WTC11 (cell line): ENCODE data around the gene C11orf52.

Source experiments
- ELF4 ChIP-seq: sonication (generic); formaldehyde crosslinking; IDR thresholded peaks from 2 replicates; pipeline ENCODE4 v1.8.1; 2022; ENCODE audit warnings: low read depth, mild to moderate bottlenecking, moderate library complexity, missing genetic modification reagents
- FOXJ3 ChIP-seq: sonication (generic); formaldehyde crosslinking; IDR thresholded peaks from 2 replicates; pipeline ENCODE4 v1.9.0; 2021; ENCODE audit warnings: missing genetic modification reagents, mild to moderate bottlenecking, borderline replicate concordance
- JUN ChIP-seq: sonication (generic); formaldehyde crosslinking; IDR thresholded peaks from 2 replicates; pipeline ENCODE4 v1.8.0; 2023; ENCODE audit warnings: mild to moderate bottlenecking, missing genetic modification reagents
- NFE2L1 ChIP-seq: sonication (generic); formaldehyde crosslinking; IDR thresholded peaks from 2 replicates; pipeline ENCODE4 v1.8.1; 2023; ENCODE audit warnings: missing genetic modification reagents
- ZNF263 ChIP-seq: sonication (generic); formaldehyde crosslinking; IDR thresholded peaks from 2 replicates; pipeline ENCODE4 v1.8.1; 2022; ENCODE audit warnings: low read depth, mild to moderate bottlenecking, moderate library complexity, missing genetic modification reagents
- TF ChIP-seq, protein P1 (sequence below): fragments of 200-600 bp; IDR thresholded peaks from 2 replicates; pipeline ENCODE4 v1.8.0; 2022; ENCODE audit warnings: antibody characterized with exemption

DNA sequence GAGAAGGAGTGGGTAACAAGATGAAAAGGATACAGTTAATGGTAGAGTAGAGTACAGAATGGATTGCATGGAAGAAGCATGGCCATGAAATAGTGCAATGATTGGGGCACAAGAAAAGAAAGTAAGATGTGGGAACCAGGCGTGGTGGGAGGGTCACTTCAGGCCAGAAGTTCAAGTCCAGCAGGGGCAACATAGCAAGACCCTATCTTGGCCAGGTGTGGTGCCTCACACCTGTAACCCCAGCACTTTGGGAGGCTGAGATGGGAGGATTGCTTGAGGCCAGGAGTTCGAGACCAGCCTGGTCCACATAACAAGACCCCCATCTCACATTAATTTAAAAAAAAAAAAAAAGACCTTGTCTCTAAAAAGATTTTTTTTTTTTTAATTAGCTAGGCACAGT lies 1.4 kb upstream of the C11orf52 start:
- TF ChIP-seq, protein P1, sequence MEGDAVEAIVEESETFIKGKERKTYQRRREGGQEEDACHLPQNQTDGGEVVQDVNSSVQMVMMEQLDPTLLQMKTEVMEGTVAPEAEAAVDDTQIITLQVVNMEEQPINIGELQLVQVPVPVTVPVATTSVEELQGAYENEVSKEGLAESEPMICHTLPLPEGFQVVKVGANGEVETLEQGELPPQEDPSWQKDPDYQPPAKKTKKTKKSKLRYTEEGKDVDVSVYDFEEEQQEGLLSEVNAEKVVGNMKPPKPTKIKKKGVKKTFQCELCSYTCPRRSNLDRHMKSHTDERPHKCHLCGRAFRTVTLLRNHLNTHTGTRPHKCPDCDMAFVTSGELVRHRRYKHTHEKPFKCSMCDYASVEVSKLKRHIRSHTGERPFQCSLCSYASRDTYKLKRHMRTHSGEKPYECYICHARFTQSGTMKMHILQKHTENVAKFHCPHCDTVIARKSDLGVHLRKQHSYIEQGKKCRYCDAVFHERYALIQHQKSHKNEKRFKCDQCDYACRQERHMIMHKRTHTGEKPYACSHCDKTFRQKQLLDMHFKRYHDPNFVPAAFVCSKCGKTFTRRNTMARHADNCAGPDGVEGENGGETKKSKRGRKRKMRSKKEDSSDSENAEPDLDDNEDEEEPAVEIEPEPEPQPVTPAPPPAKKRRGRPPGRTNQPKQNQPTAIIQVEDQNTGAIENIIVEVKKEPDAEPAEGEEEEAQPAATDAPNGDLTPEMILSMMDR, result no peak
- TF ChIP-seq ZNF263 (CRISPR knock-in tag) (no peak), FOXJ3 (no peak), NFE2L1 (CRISPR knock-in tag) (no peak), ELF4 (CRISPR knock-in tag) (no peak), JUN (CRISPR knock-in tag) (no peak)
